Right lobe of liver (tissue), 4 donors: Measurements from ENCODE around the gene PSMD3.

Experiments
- POLR2A ChIP-seq: fragments of 450-650 bp; IDR thresholded peaks from one replicate; pipeline ENCODE4 v1.6.1; 2017; ENCODE audit warnings: antibody characterized with exemption, mild to moderate bottlenecking
- TF ChIP-seq, protein P1 (sequence below), 4 donors: fragments of 200-600 bp in 3 of 4; fragments of 450-650 bp in 1 of 4; IDR thresholded peaks; one replicate each; pipeline versions ENCODE4 v1.5.1 to v1.8.0; 2016 to 2022; ENCODE audit warnings: antibody characterized with exemption in 4 of 4, mild to moderate bottlenecking in 2 of 4
- donor health status: DM: no; HTN: no; CAD: no.
- donor health status: DM: no; HTN: no; CAD: no.
- donor health status: DM: no; HTN: yes; CAD: no.

DNA sequence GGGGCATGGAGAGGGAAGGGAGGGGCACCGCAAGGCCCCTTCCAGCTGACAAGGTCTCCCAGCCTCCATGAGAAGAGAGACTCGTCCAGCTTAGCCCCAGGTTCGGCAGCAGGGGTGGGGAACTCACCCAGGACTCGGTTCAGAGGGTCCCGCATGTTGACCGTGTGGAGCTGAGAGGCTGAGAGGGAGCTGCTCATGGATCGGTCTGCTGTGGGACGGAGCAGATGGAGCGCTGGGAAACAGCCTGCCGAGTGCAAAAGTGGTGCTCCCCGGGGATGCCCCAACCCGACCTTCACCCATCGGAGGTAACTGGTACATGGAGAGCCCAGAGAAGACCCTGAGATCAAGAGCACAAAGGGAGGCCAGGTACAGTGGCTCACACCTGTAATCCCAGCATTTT, 39.5 kb downstream of the PSMD3 start:
- no peak for TF ChIP-seq POLR2A
- TF ChIP-seq, protein P1, sequence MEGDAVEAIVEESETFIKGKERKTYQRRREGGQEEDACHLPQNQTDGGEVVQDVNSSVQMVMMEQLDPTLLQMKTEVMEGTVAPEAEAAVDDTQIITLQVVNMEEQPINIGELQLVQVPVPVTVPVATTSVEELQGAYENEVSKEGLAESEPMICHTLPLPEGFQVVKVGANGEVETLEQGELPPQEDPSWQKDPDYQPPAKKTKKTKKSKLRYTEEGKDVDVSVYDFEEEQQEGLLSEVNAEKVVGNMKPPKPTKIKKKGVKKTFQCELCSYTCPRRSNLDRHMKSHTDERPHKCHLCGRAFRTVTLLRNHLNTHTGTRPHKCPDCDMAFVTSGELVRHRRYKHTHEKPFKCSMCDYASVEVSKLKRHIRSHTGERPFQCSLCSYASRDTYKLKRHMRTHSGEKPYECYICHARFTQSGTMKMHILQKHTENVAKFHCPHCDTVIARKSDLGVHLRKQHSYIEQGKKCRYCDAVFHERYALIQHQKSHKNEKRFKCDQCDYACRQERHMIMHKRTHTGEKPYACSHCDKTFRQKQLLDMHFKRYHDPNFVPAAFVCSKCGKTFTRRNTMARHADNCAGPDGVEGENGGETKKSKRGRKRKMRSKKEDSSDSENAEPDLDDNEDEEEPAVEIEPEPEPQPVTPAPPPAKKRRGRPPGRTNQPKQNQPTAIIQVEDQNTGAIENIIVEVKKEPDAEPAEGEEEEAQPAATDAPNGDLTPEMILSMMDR (IDR thresholded peaks at IDR 0.05) = no peak
